GM12878 (cell line): ENCODE measurements around the gene PRSS36. TPM values are rescaled to one million over a fixed set of nuclear protein-coding genes. Genes with fewer than 3 reads are reported as not detected.

Experiments used
- ATAC-seq: fragments of 200-7000 bp; cut with Tn5 transposase; 3 replicates; pipeline ENCODE4 v1.9.1; 2020; ENCODE audit warnings: mild to moderate bottlenecking, moderate library complexity
- BruUV-seq: library from RNA; stranded (reverse); fragments of 400-500 nt; replicated peaks from 2 replicates; lab custom pipeline; 2021; lab: Mats Ljungman, UMichigan
- CTCF ChIA-PET: fragments of 300-600 bp; sonication (Branson Sonifier 250); formaldehyde crosslinking; extraction: SDS; loops from one replicate; lab custom pipeline; 2021; ENCODE audit warnings: inconsistent platforms; lab: Yijun Ruan, JAX
- POLR2A ChIA-PET: fragments of 350-600 bp; formaldehyde crosslinking; extraction: SDS; loops from one replicate; lab custom pipeline; 2021; ENCODE audit warnings: inconsistent platforms; lab: Charles Lee
- RAD21 ChIA-PET: fragments of 300-600 bp; sonication (Branson Sonifier 250); formaldehyde crosslinking; loops from one replicate; lab custom pipeline; 2023; ENCODE audit warnings: antibody characterized with exemption; ENCODE audit not compliant: unreplicated experiment; lab: Charles Lee
- SMC1A ChIA-PET: fragments of 300-600 bp; sonication (Branson Sonifier 250); formaldehyde crosslinking; loops from one replicate; lab custom pipeline; 2023; ENCODE audit not compliant: unreplicated experiment, uncharacterized antibody; lab: Charles Lee
- DNase-seq: peaks from one replicate; pipeline ENCODE4 v3.0.0-alpha.2; 2011; ENCODE audit warnings: low read depth, low spot score
- FAIRE-seq: peaks from 3 replicates; lab custom pipeline; 2011; peaks lifted over from hg19 to GRCh38; lab: Jason Lieb, UNC
- H2AFZ ChIP-seq: 2 replicates; pipeline ENCODE4 v1.6.0; 2011; ENCODE audit warnings: low read depth, low read length, control low read depth; ENCODE audit not compliant: control insufficient read depth
- H3K27ac ChIP-seq: 2 replicates; pipeline ENCODE4 v1.5.1; 2011; ENCODE audit warnings: control low read depth; ENCODE audit not compliant: control insufficient read depth, insufficient read depth
- H3K27me3 ChIP-seq, 2 experiments: replicated peaks in 1 of 2; 2 replicates each; pipeline versions ENCODE4 v1.6.0 to v1.6.1; 2011; ENCODE audit warnings: low read length in 1 of 2; ENCODE audit not compliant: control insufficient read depth in 2 of 2, insufficient read depth in 2 of 2
- H3K36me3 ChIP-seq, 2 experiments: 2 replicates each; pipeline ENCODE4 v1.5.1; 2011; ENCODE audit warnings: low read length in 1 of 2; ENCODE audit not compliant: control insufficient read depth in 2 of 2, insufficient read depth in 2 of 2
- H3K4me1 ChIP-seq: 2 replicates; pipeline ENCODE4 v1.6.1; 2011; ENCODE audit warnings: mild to moderate bottlenecking, low read length, moderate library complexity, mixed read lengths; ENCODE audit not compliant: control insufficient read depth, insufficient read depth
- H3K4me2 ChIP-seq: 2 replicates; pipeline ENCODE4 v1.6.0; 2011; ENCODE audit warnings: control low read depth; ENCODE audit not compliant: control insufficient read depth, insufficient read depth
- H3K4me3 ChIP-seq: fragments of 200-600 bp; sonication (generic); 2 replicates; pipeline ENCODE4 v1.5.1; 2016
- H3K79me2 ChIP-seq: 2 replicates; pipeline ENCODE4 v1.6.0; 2011; ENCODE audit warnings: low read length; ENCODE audit not compliant: control insufficient read depth, insufficient read depth
- H3K9ac ChIP-seq: 2 replicates; pipeline ENCODE4 v1.8.0; 2011; ENCODE audit warnings: low read length, control low read depth, mixed read lengths; ENCODE audit not compliant: control insufficient read depth, insufficient read depth
- H3K9me3 ChIP-seq: replicated peaks from 3 replicates; pipeline ENCODE4 v1.5.1; 2011; ENCODE audit warnings: mild to moderate bottlenecking, low read length; ENCODE audit not compliant: control insufficient read depth, insufficient read depth
- H4K20me1 ChIP-seq: 2 replicates; pipeline ENCODE4 v1.6.0; 2011; ENCODE audit not compliant: control insufficient read depth, insufficient read depth
- BACH1 ChIP-seq: fragments of 450-650 bp; IDR thresholded peaks from 2 replicates; pipeline ENCODE4 v1.6.1; 2017; ENCODE audit warnings: mild to moderate bottlenecking, borderline replicate concordance
- CHD2 ChIP-seq: IDR thresholded peaks from 2 replicates; pipeline ENCODE4 v1.6.1; 2011; ENCODE audit warnings: low read depth, low read length, improper control_type of control experiment, borderline replicate concordance
- E2F4 ChIP-seq: IDR thresholded peaks from 2 replicates; pipeline ENCODE4 v1.6.1; 2012; ENCODE audit warnings: low read depth, low read length, improper control_type of control experiment
- FOXK2 ChIP-seq: fragments of 450-650 bp; IDR thresholded peaks from 2 replicates; pipeline ENCODE4 v1.6.1; 2017; ENCODE audit warnings: mild to moderate bottlenecking, moderate library complexity
- FOXM1 ChIP-seq: IDR thresholded peaks from 2 replicates; pipeline ENCODE4 v1.6.1; 2012; ENCODE audit warnings: low read depth, mild to moderate bottlenecking, inconsistent platforms, low read length, moderate library complexity
- HDAC6 ChIP-seq: fragments of 200-600 bp; sonication (generic); IDR thresholded peaks from one replicate; pipeline ENCODE4 v1.8.0; 2017; ENCODE audit warnings: antibody characterized with exemption; ENCODE audit not compliant: unreplicated experiment
- POLR2A ChIP-seq: IDR thresholded peaks from 2 replicates; pipeline ENCODE4 v1.6.1; 2011; ENCODE audit warnings: low read depth, mild to moderate bottlenecking, low read length
- POLR2AphosphoS2 ChIP-seq: IDR thresholded peaks from 2 replicates; pipeline ENCODE4 v1.6.1; 2011; ENCODE audit warnings: low read depth, mild to moderate bottlenecking, low read length, improper control_type of control experiment, moderate library complexity
- SMAD5 ChIP-seq: IDR thresholded peaks from 2 replicates; pipeline ENCODE4 v1.6.1; 2016; ENCODE audit warnings: antibody characterized with exemption, low read depth
- SPI1 ChIP-seq: IDR thresholded peaks from 2 replicates; pipeline ENCODE4 v1.6.1; 2011; ENCODE audit warnings: low read depth, mild to moderate bottlenecking, low read length, moderate library complexity, borderline replicate concordance; ENCODE audit not compliant: insufficient read depth
- TAF1 ChIP-seq: IDR thresholded peaks from 2 replicates; pipeline ENCODE4 v1.6.1; 2011; ENCODE audit warnings: mild to moderate bottlenecking, low read depth, low read length, borderline replicate concordance
- ZNF687 ChIP-seq: fragments of 450-650 bp; IDR thresholded peaks from 2 replicates; pipeline ENCODE4 v1.6.1; 2017; ENCODE audit warnings: mild to moderate bottlenecking, moderate library complexity
- ZZZ3 ChIP-seq: IDR thresholded peaks from 2 replicates; pipeline ENCODE4 v1.6.1; 2011; ENCODE audit warnings: low read depth; ENCODE audit not compliant: control insufficient read depth, insufficient read length
- WGBS: methylation state at CpG from one replicate; pipeline ENCODE4 v1.1.6; 2016; ENCODE audit warnings: low lambda C conversion rate; ENCODE audit not compliant: insufficient replicate concordance, insufficient coverage; ENCODE audit errors: missing lambda C conversion rate; 5-methylcytosine and 5-hydroxymethylcytosine counted together
- in situ Hi-C: fragments of 300-500 bp; cut with MboI; formaldehyde crosslinking; loops from 9 replicates; pipeline ENCODE4 v1.14.3; 2018; ENCODE audit warnings: mixed read lengths
- intact Hi-C: fragments of 100-400 bp; cut with micrococcal nuclease; formaldehyde crosslinking; loops from one replicate; pipeline ENCODE4 v1.14.2; 2022; ENCODE audit not compliant: unreplicated experiment
- polyA plus RNA-seq, 11 experiments: library from polyadenylated mRNA; depleted of rRNA in 4 of 11; unstranded in 6 of 11; stranded (reverse) in 5 of 11; fragments of >200 nt; fragmentation: Nextera tagmentation in 4 of 11; fragmentation: Illumina TruSeq in 1 of 11; extraction: Ambion mirVana in 4 of 11; extraction: Trizol in 1 of 11; gene quantifications; 1 replicate in 1 of 11; 2 replicates in 10 of 11; pipeline versions ENCODE4 v1.2.1 to v1.2.3, GENCODE V29; 2011 to 2016; ENCODE audit warnings: inconsistent platforms in 2 of 11, missing spikeins in 2 of 11, low read depth in 1 of 11
- total RNA-seq, 4 experiments: library from RNA; depleted of rRNA in 3 of 4; stranded (reverse); fragments of >200 nt in 3 of 4; fragmentation: Illumina TruSeq in 1 of 4; extraction: Trizol in 1 of 4; gene quantifications; 2 replicates each; pipeline versions ENCODE4 v1.2.1 to v1.2.3, GENCODE V29; 2013 to 2021
- TF ChIP-seq, protein P1 (sequence below): IDR thresholded peaks from 2 replicates; pipeline ENCODE4 v1.6.1; 2012; ENCODE audit warnings: mild to moderate bottlenecking, low read depth, low read length

The PRSS36 gene
- total and polyA plus RNA-seq, 10 of the 15 experiments (the other 5 are each of a cell fraction or from before 2014, with no cell fraction given), result 0.11 to 1.1 (median 0.17) TPM; not detected in 3

- SMC1A ChIA-PET, result interaction anchor here (0.7 kb wide), 2 partner anchors 12 to 159 kb away, joined by 3 to 4 read pairs; partner anchors contain the start of gene FUS
- POLR2A ChIA-PET, result no interaction called here
- WGBS, result 60% methylated on average over 5 of the region's 5 CpGs
- CTCF ChIA-PET, result interaction anchor here (1.2 to 1.5 kb wide), 2 partner anchors 10 to 167 kb away, joined by 3 to 4 read pairs; no protein-coding TSS in a partner anchor
- no peaks in the 10 kb centered on the region; the same call in 1 of the 2 replicates for H4K20me1 ChIP-seq
- no peak for DNase-seq
- intact Hi-C loops, result no loop called here
- no peak overlapping the region for H2AFZ ChIP-seq
- H3K4me3 ChIP-seq, result no peak overlapping the region
- H3K79me2 ChIP-seq, result peaks cover 20% of the 10 kb centered on the region
- no peaks in the 10 kb centered on the region for H3K9me3 ChIP-seq
- BruUV-seq, result no TSS peak
- no peak for FAIRE-seq
- H3K4me1 ChIP-seq, result peaks cover 4% of the 10 kb centered on the region
- H3K9ac ChIP-seq, result no peak overlapping the region
- in situ Hi-C loops, result no loop called here
- ATAC-seq, result peak; percentile 17
- H3K27me3 ChIP-seq, result no peaks in the 10 kb centered on the region
- no peak overlapping the region for H3K4me2 ChIP-seq
- H3K27ac ChIP-seq, result no peak overlapping the region
- RAD21 ChIA-PET, result no interaction called here
- H3K36me3 ChIP-seq, result peaks cover 35 to 73% of the 10 kb centered on the region in 2 experiments
- TF ChIP-seq POLR2A, result peak; percentile 73
- no peak for TF ChIP-seq FOXK2
- TF ChIP-seq BACH1, result peak; percentile 12; the same call in 1 of the 2 replicates
- TF ChIP-seq, protein P1, sequence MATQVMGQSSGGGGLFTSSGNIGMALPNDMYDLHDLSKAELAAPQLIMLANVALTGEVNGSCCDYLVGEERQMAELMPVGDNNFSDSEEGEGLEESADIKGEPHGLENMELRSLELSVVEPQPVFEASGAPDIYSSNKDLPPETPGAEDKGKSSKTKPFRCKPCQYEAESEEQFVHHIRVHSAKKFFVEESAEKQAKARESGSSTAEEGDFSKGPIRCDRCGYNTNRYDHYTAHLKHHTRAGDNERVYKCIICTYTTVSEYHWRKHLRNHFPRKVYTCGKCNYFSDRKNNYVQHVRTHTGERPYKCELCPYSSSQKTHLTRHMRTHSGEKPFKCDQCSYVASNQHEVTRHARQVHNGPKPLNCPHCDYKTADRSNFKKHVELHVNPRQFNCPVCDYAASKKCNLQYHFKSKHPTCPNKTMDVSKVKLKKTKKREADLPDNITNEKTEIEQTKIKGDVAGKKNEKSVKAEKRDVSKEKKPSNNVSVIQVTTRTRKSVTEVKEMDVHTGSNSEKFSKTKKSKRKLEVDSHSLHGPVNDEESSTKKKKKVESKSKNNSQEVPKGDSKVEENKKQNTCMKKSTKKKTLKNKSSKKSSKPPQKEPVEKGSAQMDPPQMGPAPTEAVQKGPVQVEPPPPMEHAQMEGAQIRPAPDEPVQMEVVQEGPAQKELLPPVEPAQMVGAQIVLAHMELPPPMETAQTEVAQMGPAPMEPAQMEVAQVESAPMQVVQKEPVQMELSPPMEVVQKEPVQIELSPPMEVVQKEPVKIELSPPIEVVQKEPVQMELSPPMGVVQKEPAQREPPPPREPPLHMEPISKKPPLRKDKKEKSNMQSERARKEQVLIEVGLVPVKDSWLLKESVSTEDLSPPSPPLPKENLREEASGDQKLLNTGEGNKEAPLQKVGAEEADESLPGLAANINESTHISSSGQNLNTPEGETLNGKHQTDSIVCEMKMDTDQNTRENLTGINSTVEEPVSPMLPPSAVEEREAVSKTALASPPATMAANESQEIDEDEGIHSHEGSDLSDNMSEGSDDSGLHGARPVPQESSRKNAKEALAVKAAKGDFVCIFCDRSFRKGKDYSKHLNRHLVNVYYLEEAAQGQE, result no peak
- TF ChIP-seq HDAC6, result no peak
- TF ChIP-seq SMAD5, result peak; percentile 44; the same call in 1 of the 2 replicates
- TF ChIP-seq SPI1, result no peak
- no peak for TF ChIP-seq CHD2
- no peak for TF ChIP-seq ZZZ3
- no peak for TF ChIP-seq FOXM1
- TF ChIP-seq E2F4, result no peak
- TF ChIP-seq ZNF687, result no peak
- TF ChIP-seq POLR2AphosphoS2, result peak; percentile 74
- TF ChIP-seq TAF1, result no peak
Measured at GRCh38 chr16:31191697-31192428, 42.0 kb upstream of the PRSS36 start.
